Endodermal cell (in vitro differentiated cells): Measurements from ENCODE around the gene ZNF627. TPM values are rescaled to one million over a fixed set of nuclear protein-coding genes. Genes with fewer than 3 reads are reported as not detected.
"Not testable (repeated sequence)": the region's sequence is repeated elsewhere in the genome, so short reads cannot be mapped to it uniquely, and the experiment has no call there.

Experiments used
- DNase-seq: peaks from one replicate; pipeline ENCODE4 v3.0.0-alpha.2; 2017
- H3K27ac ChIP-seq: 2 replicates; pipeline ENCODE4 v1.5.1; 2013; ENCODE audit warnings: mild to moderate bottlenecking, low read depth, low read length, moderate library complexity
- H3K27me3 ChIP-seq: 2 replicates; pipeline ENCODE4 v1.6.1; 2013; ENCODE audit warnings: mild to moderate bottlenecking, low read length, moderate library complexity; ENCODE audit not compliant: insufficient read depth, control insufficient read depth, poor library complexity, severe bottlenecking
- H3K36me3 ChIP-seq: 2 replicates; pipeline ENCODE4 v1.7.0; 2013; ENCODE audit warnings: mild to moderate bottlenecking, low read length, moderate library complexity; ENCODE audit not compliant: control insufficient read depth, insufficient read depth
- H3K4me1 ChIP-seq: one replicate; pipeline ENCODE4 v1.7.0; 2013; ENCODE audit warnings: low read length; ENCODE audit not compliant: control insufficient read depth, insufficient read depth
- H3K4me3 ChIP-seq: 2 replicates; pipeline ENCODE4 v1.5.1; 2013; ENCODE audit warnings: mild to moderate bottlenecking, low read length, moderate library complexity
- H3K9ac ChIP-seq: 2 replicates; pipeline ENCODE4 v1.6.1; 2013; ENCODE audit warnings: mild to moderate bottlenecking, low read length, moderate library complexity; ENCODE audit not compliant: poor library complexity, severe bottlenecking; ENCODE audit errors: extremely low read depth
- H3K9me3 ChIP-seq: 2 replicates; pipeline ENCODE4 v1.6.1; 2013; ENCODE audit warnings: mild to moderate bottlenecking, low read length, moderate library complexity; ENCODE audit not compliant: control insufficient read depth
- H3K27ac Mint-ChIP-seq: 2 replicates; pipeline ENCODE4 v1.8.0; 2020; ENCODE audit warnings: mixed read lengths
- H3K27me3 Mint-ChIP-seq: 2 replicates; pipeline ENCODE4 v1.8.0; 2021; ENCODE audit warnings: mild to moderate bottlenecking, mixed read lengths; ENCODE audit not compliant: insufficient read depth
- H3K36me3 Mint-ChIP-seq: 2 replicates; pipeline ENCODE4 v1.8.0; 2020; ENCODE audit warnings: low read depth, mixed read lengths
- H3K4me1 Mint-ChIP-seq: 2 replicates; pipeline ENCODE4 v1.8.0; 2020; ENCODE audit warnings: mixed read lengths
- H3K4me3 Mint-ChIP-seq: 2 replicates; pipeline ENCODE4 v1.8.0; 2020; ENCODE audit warnings: mild to moderate bottlenecking, moderate library complexity, mixed read lengths
- H3K9me3 Mint-ChIP-seq: 2 replicates; pipeline ENCODE4 v1.8.0; 2020; ENCODE audit warnings: mild to moderate bottlenecking, mixed read lengths
- CTCF ChIP-seq: fragments of 200-600 bp; sonication (generic); conservative IDR thresholded peaks from 2 replicates; pipeline ENCODE4 v1.5.0; 2021; ENCODE audit warnings: antibody characterized with exemption, mild to moderate bottlenecking
- WGBS, 2 experiments: methylation state at CpG; one replicate each; pipeline versions ENCODE4 v1.1.5 to v1.1.7; 2013; ENCODE audit warnings: missing lambda C conversion rate in 2 of 2, mixed read lengths in 1 of 2; ENCODE audit not compliant: insufficient coverage in 1 of 2, insufficient read length in 1 of 2; 5-methylcytosine and 5-hydroxymethylcytosine counted together
- total RNA-seq, 2 donors: library from RNA; stranded (reverse); fragmentation: NEBNext Ultra II Directional in 1 of 2; extraction: Animal tissue kit (Norgen Biotek cat#: 25700) in 1 of 2; gene quantifications; 2 replicates in 1 of 2; 3 replicates in 1 of 2; pipeline ENCODE4 v1.2.1, GENCODE V29; 2021

Gene ZNF627
- total RNA-seq, 2 donors from 2014 or later: 22.0 to 30.5 TPM

DNA sequence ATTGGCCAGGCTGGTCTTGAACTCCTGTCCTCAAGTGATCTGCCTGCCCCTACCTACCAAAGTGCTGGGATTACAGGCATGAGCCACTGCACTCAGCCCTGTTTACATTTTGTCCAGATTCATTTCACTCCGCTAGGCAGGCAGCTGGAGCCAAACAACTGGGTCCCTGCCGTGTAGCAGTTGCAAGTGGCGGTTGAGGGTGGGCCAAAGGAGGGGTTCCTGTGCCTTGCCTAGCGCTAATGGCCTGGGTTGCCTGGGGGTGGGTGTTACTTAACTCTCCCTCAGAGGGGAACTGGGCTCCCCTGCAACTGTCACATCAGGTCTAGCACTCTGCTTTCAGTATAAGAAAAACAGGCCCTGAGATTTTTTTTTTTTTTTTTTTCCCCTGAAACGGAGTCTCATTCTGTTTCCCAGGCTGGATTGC is 27.2 kb upstream of the ZNF627 start:
- Mint-ChIP-seq H3K4me1 (no peaks in the 10 kb centered on the region), H3K27me3 (no peaks in the 10 kb centered on the region), H3K36me3 (no peaks in the 10 kb centered on the region), H3K9me3 (no peaks in the 10 kb centered on the region), H3K27ac (no peak overlapping the region), H3K4me3 (no peak overlapping the region)
- Histone ChIP-seq H3K4me3 (no peak overlapping the region), H3K27ac (no peak overlapping the region), H3K36me3 (no peaks in the 10 kb centered on the region), H3K4me1 (no peaks in the 10 kb centered on the region), H3K9me3 (no peaks in the 10 kb centered on the region), H3K9ac (no peak overlapping the region), H3K27me3 (no peaks in the 10 kb centered on the region)
- DNase-seq: no peak
- no peak for TF ChIP-seq CTCF
- 84% methylated on average over 5 of the region's 5 CpGs; no CpG with 5 or more reads in 1 of the 2 experiments for WGBS, 2 experiments

GRCh38 chr19:11573354-11573753 is 23.9 kb upstream of the ZNF627 start:
- not testable (repeated sequence) for H3K27me3 ChIP-seq, DNase-seq, H3K9me3 Mint-ChIP-seq, H3K27me3 Mint-ChIP-seq, H3K36me3 Mint-ChIP-seq, H3K9me3 ChIP-seq, H3K4me1 ChIP-seq, H3K27ac ChIP-seq, H3K27ac Mint-ChIP-seq, H3K4me3 Mint-ChIP-seq, H3K36me3 ChIP-seq, H3K4me3 ChIP-seq, H3K4me1 Mint-ChIP-seq, H3K9ac ChIP-seq
- 94 to 100% methylated on average over 3 to 6 of the region's 6 CpGs for WGBS, 2 experiments

DNA sequence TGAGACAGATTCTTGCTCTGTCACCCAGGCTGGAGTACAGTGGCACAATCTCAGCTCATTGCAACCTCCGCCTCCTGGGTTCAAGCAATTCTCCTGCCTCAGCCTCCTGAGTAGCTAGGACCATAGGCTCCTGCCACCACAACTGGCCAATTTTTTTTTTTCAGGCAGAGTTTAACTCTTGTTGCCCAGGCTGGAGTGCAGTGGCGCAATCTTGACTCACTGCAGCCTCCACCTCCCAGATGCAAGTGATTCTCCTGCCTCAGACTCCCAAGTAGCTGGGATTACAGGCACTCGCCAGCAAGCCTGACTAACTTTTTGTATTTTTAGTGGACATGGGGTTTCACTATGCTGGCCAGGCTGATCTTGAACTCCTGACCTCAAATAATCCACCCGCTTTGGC is 23.5 kb upstream of the ZNF627 start:
- not testable (repeated sequence) for H3K27ac Mint-ChIP-seq, H3K27me3 ChIP-seq, DNase-seq, H3K36me3 ChIP-seq, H3K9me3 Mint-ChIP-seq, H3K27ac ChIP-seq, H3K4me1 Mint-ChIP-seq, H3K9ac ChIP-seq, H3K27me3 Mint-ChIP-seq, H3K4me3 ChIP-seq, H3K9me3 ChIP-seq, H3K36me3 Mint-ChIP-seq, H3K4me1 ChIP-seq, H3K4me3 Mint-ChIP-seq
- 77 to 83% methylated on average over 3 to 4 of the region's 4 CpGs for WGBS, 2 experiments

DNA sequence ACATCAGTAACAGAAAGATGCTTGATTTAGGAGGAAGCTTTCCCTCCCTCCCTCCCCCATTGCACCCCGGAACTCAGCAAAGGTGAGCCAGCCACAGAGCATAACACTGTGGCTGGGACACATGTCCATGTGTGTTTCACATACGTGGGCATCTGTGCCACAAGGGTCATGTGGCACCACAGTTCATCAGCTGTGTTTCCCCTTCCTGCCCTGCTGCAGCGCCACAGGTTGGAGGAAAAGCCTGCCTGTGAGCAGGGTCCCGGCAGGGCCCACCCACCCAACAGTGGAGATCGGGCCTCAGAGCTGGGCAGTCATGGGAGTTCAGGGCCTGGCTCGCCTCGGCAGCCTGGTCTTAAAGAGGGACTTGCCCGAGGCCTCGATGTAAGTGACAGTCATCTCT is 22.6 kb upstream of the ZNF627 start:
- Histone ChIP-seq H3K4me3 (no peak overlapping the region), H3K27ac (no peak overlapping the region), H3K4me1 (no peaks in the 10 kb centered on the region), H3K27me3 (no peaks in the 10 kb centered on the region), H3K36me3 (no peaks in the 10 kb centered on the region), H3K9me3 (no peaks in the 10 kb centered on the region), H3K9ac (no peak overlapping the region)
- Mint-ChIP-seq H3K4me1 (no peaks in the 10 kb centered on the region), H3K4me3 (no peak overlapping the region), H3K27ac (no peak overlapping the region), H3K9me3 (peaks cover 5% of the 10 kb centered on the region), H3K36me3 (no peaks in the 10 kb centered on the region), H3K27me3 (peaks cover 16% of the 10 kb centered on the region)
- 92 to 93% methylated on average over 7 to 9 of the region's 9 CpGs for WGBS, 2 experiments
- no peak for DNase-seq
- TF ChIP-seq CTCF: no peak
